CD14-positive monocyte (primary cell): ENCODE data around the gene GNA12. TPM values are rescaled to one million over a fixed set of nuclear protein-coding genes. Genes with fewer than 3 reads are reported as not detected.

Source experiments
- DNase-seq, 3 donors: peaks; one replicate each; pipeline ENCODE4 v3.0.0-alpha.2; 2011 to 2022
- H2AFZ ChIP-seq: 2 replicates; pipeline ENCODE4 v1.6.0; 2012; ENCODE audit warnings: mild to moderate bottlenecking, low read depth, low read length, inconsistent platforms; ENCODE audit not compliant: insufficient read depth, poor library complexity, severe bottlenecking
- H3K27ac ChIP-seq, 2 donors: 1 replicate in 1 of 2; 2 replicates in 1 of 2; pipeline ENCODE4 v1.5.1; 2012 to 2013; ENCODE audit warnings: low read length in 2 of 2, control low read depth in 1 of 2, inconsistent platforms in 1 of 2, low read depth in 1 of 2, mild to moderate bottlenecking in 1 of 2
- H3K27me3 ChIP-seq, 2 donors: one replicate each; pipeline versions ENCODE4 v1.6.0 to v1.6.1; 2011 to 2013; ENCODE audit warnings: low read length in 2 of 2; ENCODE audit not compliant: control insufficient read depth in 2 of 2, insufficient read depth in 2 of 2
- H3K36me3 ChIP-seq, 2 donors: replicated peaks in 1 of 2; 1 replicate in 1 of 2; 2 replicates in 1 of 2; pipeline versions ENCODE4 v1.5.1 to v1.6.1; 2012 to 2013; ENCODE audit warnings: low read length in 2 of 2, control low read depth in 1 of 2, inconsistent platforms in 1 of 2, mild to moderate bottlenecking in 1 of 2; ENCODE audit not compliant: insufficient read depth in 2 of 2, control insufficient read depth in 1 of 2
- H3K4me1 ChIP-seq, 2 donors: 1 replicate in 1 of 2; 2 replicates in 1 of 2; pipeline versions ENCODE4 v1.5.1 to v1.6.1; 2012 to 2013; ENCODE audit warnings: low read length in 2 of 2, control low read depth in 1 of 2, inconsistent platforms in 1 of 2, mild to moderate bottlenecking in 1 of 2, moderate library complexity in 1 of 2; ENCODE audit not compliant: insufficient read depth in 2 of 2, control insufficient read depth in 1 of 2
- H3K4me2 ChIP-seq: replicated peaks from 2 replicates; pipeline ENCODE3; 2012; ENCODE audit warnings: low read length, moderate library complexity, mild to moderate bottlenecking; ENCODE audit not compliant: poor library complexity, severe bottlenecking; ENCODE audit errors: extremely low read depth
- H3K4me3 ChIP-seq, 3 experiments: fragments of 200-600 bp in 1 of 3; sonication (generic) in 1 of 3; replicated peaks in 1 of 3; 1 replicate in 2 of 3; 2 replicates in 1 of 3; pipeline ENCODE4 v1.5.1; 2011 to 2013; ENCODE audit warnings: low read length in 3 of 3, mild to moderate bottlenecking in 3 of 3, control low read depth in 2 of 3, low read depth in 2 of 3, inconsistent platforms in 1 of 3, moderate library complexity in 1 of 3
- H3K79me2 ChIP-seq: 2 replicates; pipeline ENCODE4 v1.6.0; 2012; ENCODE audit warnings: mild to moderate bottlenecking, control low read depth, inconsistent platforms, low read length, moderate library complexity; ENCODE audit not compliant: insufficient read depth
- H3K9ac ChIP-seq: 2 replicates; pipeline ENCODE4 v1.6.0; 2017; ENCODE audit warnings: low read length, mild to moderate bottlenecking; ENCODE audit not compliant: insufficient read depth, poor library complexity, severe bottlenecking
- H3K9me3 ChIP-seq, 2 donors: replicated peaks in 1 of 2; 1 replicate in 1 of 2; 2 replicates in 1 of 2; pipeline versions ENCODE4 v1.5.1 to v1.6.1; 2012 to 2013; ENCODE audit warnings: low read length in 2 of 2, control low read depth in 1 of 2; ENCODE audit not compliant: control insufficient read depth in 1 of 2, insufficient read depth in 1 of 2
- H4K20me1 ChIP-seq: 2 replicates; pipeline ENCODE4 v1.6.0; 2012; ENCODE audit warnings: mild to moderate bottlenecking, low read length, control low read depth, moderate library complexity; ENCODE audit not compliant: insufficient read depth
- H3K27ac Mint-ChIP-seq, 7 donors: one replicate each; pipeline ENCODE4 v1.8.0; 2020; ENCODE audit warnings: mild to moderate bottlenecking in 7 of 7, mixed read lengths in 7 of 7, moderate library complexity in 6 of 7, inconsistent platforms in 2 of 7
- H3K27me3 Mint-ChIP-seq, 3 donors: one replicate each; pipeline ENCODE4 v1.8.0; 2021 to 2022; ENCODE audit warnings: low read depth in 3 of 3, mild to moderate bottlenecking in 3 of 3, mixed read lengths in 3 of 3, moderate library complexity in 3 of 3, inconsistent platforms in 1 of 3
- H3K36me3 Mint-ChIP-seq, 2 donors: one replicate each; pipeline ENCODE4 v1.8.0; 2020; ENCODE audit warnings: mixed read lengths in 2 of 2, inconsistent platforms in 1 of 2, mild to moderate bottlenecking in 1 of 2
- H3K4me1 Mint-ChIP-seq: one replicate; pipeline ENCODE4 v1.8.0; 2020; ENCODE audit warnings: mild to moderate bottlenecking, mixed read lengths
- H3K4me3 Mint-ChIP-seq, 2 donors: one replicate each; pipeline ENCODE4 v1.8.0; 2020; ENCODE audit warnings: mild to moderate bottlenecking in 2 of 2, mixed read lengths in 2 of 2, moderate library complexity in 1 of 2
- H3K9me3 Mint-ChIP-seq, 7 donors: one replicate each; pipeline ENCODE4 v1.8.0; 2020 to 2022; ENCODE audit warnings: mixed read lengths in 7 of 7, mild to moderate bottlenecking in 6 of 7, moderate library complexity in 6 of 7, inconsistent platforms in 2 of 7
- CTCF ChIP-seq: fragments of 200-600 bp; IDR thresholded peaks from one replicate; pipeline ENCODE4 v1.8.0; 2022; ENCODE audit warnings: antibody characterized with exemption, mild to moderate bottlenecking
- WGBS: methylation state at CpG from one replicate; pipeline ENCODE4 v1.1.5; 2013; ENCODE audit warnings: missing lambda C conversion rate; ENCODE audit not compliant: insufficient coverage; 5-methylcytosine and 5-hydroxymethylcytosine counted together
- intact Hi-C, 2 donors: fragments of 100-400 bp; cut with micrococcal nuclease; formaldehyde crosslinking; loops; one replicate each; pipeline versions ENCODE4 v1.15.0 to v1.15.1; 2023
- polyA plus RNA-seq, 3 donors: library from polyadenylated mRNA; depleted of rRNA in 1 of 3; unstranded in 2 of 3; stranded (reverse) in 1 of 3; fragments of 300-500 nt in 2 of 3; fragments of >200 nt in 1 of 3; fragmentation: Illumina TruSeq in 2 of 3; gene quantifications; 1 replicate in 2 of 3; 2 replicates in 1 of 3; pipeline ENCODE4 v1.2.3, GENCODE V29; 2012 to 2021

GNA12 gene
- polyA plus RNA-seq, 3 donors = 3.4 to 25.9 (median 10.6) TPM

GRCh38 chr7:2763597-2763996 is 80.5 kb downstream of the GNA12 start:
- Mint-ChIP-seq H3K27me3 (no peaks in the 10 kb centered on the region), H3K4me1 (peaks cover 46% of the 10 kb centered on the region), H3K9me3 (peaks cover 0 to under 1% (median 0%) of the 10 kb centered on the region in 7 donors), H3K36me3 (peaks cover 38 to 39% of the 10 kb centered on the region in 2 donors), H3K4me3 (no peak overlapping the region), H3K27ac (peak overlapping the region in 6 of 7 donors; percentile 55 to 96 (median 90))
- Histone ChIP-seq H3K36me3 (no peaks in the 10 kb centered on the region), H3K9me3 (no peaks in the 10 kb centered on the region), H2AFZ (no peak overlapping the region), H3K4me1 (peaks cover 35 to 36% of the 10 kb centered on the region in 2 donors), H3K4me3 (no peak overlapping the region), H3K4me2 (no peak overlapping the region), H3K27ac (peak overlapping the region; percentile 58 to 65), H3K9ac (no peak overlapping the region), H4K20me1 (no peaks in the 10 kb centered on the region), H3K27me3 (no peaks in the 10 kb centered on the region), H3K79me2 (no peaks in the 10 kb centered on the region)
- WGBS = 96% methylated on average over 3 of the region's 6 CpGs
- DNase-seq = no peak
- intact Hi-C loops = no loop called here
- TF ChIP-seq CTCF = no peak

- Histone ChIP-seq H3K27ac (peak overlapping the region; percentile 58 to 65), H3K4me2 (no peak overlapping the region), H3K36me3 (no peaks in the 10 kb centered on the region), H3K4me1 (peaks cover 46 to 53% of the 10 kb centered on the region in 2 donors), H2AFZ (no peak overlapping the region), H3K27me3 (no peaks in the 10 kb centered on the region), H3K9me3 (no peaks in the 10 kb centered on the region), H4K20me1 (no peaks in the 10 kb centered on the region), H3K9ac (no peak overlapping the region), H3K4me3 (no peak overlapping the region), H3K79me2 (no peaks in the 10 kb centered on the region)
- Mint-ChIP-seq H3K27ac (peak overlapping the region; percentile 46 to 99 (median 92)), H3K36me3 (peaks cover 36 to 44% of the 10 kb centered on the region in 2 donors), H3K4me1 (peaks cover 61% of the 10 kb centered on the region), H3K27me3 (no peaks in the 10 kb centered on the region), H3K4me3 (peak overlapping the region in 1 of 2 donors; percentile 55), H3K9me3 (peaks cover 0 to 4% (median 1%) of the 10 kb centered on the region in 7 donors)
- TF ChIP-seq CTCF = no peak
- no peak for DNase-seq
- intact Hi-C loops = loop anchor here in 1 of 2 donors (1.0 kb wide), 1 partner anchor 12 kb away; no protein-coding TSS in a partner anchor
- 97% methylated on average over 16 of the region's 29 CpGs for WGBS
Measured at GRCh38 chr7:2761801-2762497, 82.2 kb downstream of the GNA12 start.
